ENCODE data around the gene DYDC2. TPM values are rescaled to one million over a fixed set of nuclear protein-coding genes. Genes with fewer than 3 reads are reported as not detected.

DYDC2 gene
- total RNA-seq, 1 experiment from 2014 or later = 1.9 TPM

DNA sequence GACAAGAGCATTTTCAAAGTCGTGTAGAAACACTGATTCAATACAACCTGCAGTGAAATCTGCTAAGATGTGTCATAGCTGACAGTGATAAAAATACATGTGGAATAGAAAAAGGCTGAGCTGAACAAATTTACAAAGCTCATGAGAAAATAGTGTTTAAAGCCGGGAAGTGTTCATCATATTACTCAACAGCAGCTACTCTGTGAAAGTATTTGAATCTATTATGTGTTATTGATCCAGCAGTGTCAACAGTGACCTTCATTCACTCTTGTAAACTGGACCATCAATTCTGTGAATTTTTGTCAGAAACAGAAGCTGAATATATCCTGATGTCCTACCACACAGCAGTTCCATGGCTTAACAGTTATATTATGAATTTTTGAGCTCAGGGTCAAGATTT, 11.7 kb upstream of the DYDC2 start (continued):
- TF ChIP-seq, protein P1, sequence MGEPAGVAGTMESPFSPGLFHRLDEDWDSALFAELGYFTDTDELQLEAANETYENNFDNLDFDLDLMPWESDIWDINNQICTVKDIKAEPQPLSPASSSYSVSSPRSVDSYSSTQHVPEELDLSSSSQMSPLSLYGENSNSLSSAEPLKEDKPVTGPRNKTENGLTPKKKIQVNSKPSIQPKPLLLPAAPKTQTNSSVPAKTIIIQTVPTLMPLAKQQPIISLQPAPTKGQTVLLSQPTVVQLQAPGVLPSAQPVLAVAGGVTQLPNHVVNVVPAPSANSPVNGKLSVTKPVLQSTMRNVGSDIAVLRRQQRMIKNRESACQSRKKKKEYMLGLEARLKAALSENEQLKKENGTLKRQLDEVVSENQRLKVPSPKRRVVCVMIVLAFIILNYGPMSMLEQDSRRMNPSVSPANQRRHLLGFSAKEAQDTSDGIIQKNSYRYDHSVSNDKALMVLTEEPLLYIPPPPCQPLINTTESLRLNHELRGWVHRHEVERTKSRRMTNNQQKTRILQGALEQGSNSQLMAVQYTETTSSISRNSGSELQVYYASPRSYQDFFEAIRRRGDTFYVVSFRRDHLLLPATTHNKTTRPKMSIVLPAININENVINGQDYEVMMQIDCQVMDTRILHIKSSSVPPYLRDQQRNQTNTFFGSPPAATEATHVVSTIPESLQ (CRISPR knock-in tag; IDR thresholded peaks at IDR 0.05) = no peak
- TF ChIP-seq OVOL2 (CRISPR knock-in tag; IDR thresholded peaks at IDR 0.05; ENCODE audit: borderline replicate concordance) (no peak), ZNF121 (CRISPR knock-in tag; IDR thresholded peaks at IDR 0.05) (no peak), NR1H2 (CRISPR knock-in tag; IDR thresholded peaks at IDR 0.05) (no peak), SMAD4 (CRISPR knock-in tag; IDR thresholded peaks at IDR 0.05) (no peak), RELA (CRISPR knock-in tag; IDR thresholded peaks at IDR 0.05; ENCODE audit: borderline replicate concordance) (no peak), TP53 (CRISPR knock-in tag; IDR thresholded peaks at IDR 0.05) (no peak), ZNF219 (CRISPR knock-in tag; IDR thresholded peaks at IDR 0.05; ENCODE audit: borderline replicate concordance) (no peak)
- TF ChIP-seq, protein P2, sequence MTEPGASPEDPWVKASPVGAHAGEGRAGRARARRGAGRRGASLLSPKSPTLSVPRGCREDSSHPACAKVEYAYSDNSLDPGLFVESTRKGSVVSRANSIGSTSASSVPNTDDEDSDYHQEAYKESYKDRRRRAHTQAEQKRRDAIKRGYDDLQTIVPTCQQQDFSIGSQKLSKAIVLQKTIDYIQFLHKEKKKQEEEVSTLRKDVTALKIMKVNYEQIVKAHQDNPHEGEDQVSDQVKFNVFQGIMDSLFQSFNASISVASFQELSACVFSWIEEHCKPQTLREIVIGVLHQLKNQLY (CRISPR knock-in tag; IDR thresholded peaks at IDR 0.05) = no peak
- TF ChIP-seq, protein P3, sequence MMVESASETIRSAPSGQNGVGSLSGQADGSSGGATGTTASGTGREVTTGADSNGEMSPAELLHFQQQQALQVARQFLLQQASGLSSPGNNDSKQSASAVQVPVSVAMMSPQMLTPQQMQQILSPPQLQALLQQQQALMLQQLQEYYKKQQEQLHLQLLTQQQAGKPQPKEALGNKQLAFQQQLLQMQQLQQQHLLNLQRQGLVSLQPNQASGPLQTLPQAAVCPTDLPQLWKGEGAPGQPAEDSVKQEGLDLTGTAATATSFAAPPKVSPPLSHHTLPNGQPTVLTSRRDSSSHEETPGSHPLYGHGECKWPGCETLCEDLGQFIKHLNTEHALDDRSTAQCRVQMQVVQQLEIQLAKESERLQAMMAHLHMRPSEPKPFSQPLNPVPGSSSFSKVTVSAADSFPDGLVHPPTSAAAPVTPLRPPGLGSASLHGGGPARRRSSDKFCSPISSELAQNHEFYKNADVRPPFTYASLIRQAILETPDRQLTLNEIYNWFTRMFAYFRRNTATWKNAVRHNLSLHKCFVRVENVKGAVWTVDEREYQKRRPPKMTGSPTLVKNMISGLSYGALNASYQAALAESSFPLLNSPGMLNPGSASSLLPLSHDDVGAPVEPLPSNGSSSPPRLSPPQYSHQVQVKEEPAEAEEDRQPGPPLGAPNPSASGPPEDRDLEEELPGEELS (CRISPR knock-in tag; IDR thresholded peaks at IDR 0.05) = no peak
- TF ChIP-seq, protein P4, sequence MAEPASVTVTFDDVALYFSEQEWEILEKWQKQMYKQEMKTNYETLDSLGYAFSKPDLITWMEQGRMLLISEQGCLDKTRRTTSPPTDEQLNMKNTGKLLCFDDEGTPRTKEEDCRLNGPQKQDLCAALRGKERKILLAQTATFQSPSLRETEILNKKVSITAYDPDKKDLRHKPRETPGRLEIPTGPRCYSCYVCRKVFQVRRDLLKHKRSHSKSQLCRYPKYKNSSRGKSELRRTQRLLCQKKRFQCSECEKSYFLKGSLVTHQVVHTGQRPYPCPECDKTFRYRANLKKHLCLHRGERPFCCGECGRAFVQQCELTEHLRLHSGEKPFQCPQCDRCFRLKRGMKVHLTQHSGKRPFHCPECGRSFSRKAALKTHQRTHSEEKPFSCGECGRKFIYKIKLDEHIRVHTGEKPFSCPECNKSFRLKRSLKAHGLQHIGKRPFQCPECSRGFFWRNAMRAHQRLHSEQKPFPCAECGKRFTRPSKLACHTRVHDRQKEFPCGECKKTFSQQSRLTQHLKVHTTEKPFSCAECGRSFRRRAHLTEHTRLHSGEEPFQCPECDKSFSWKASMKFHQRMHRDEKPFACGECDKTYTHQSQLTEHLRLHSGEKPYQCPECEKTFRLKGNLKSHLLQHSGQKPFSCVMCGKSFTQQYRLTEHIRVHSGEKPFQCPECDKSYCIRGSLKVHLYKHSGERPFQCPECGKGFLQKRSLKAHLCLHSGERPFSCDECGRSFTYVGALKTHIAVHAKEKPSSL (CRISPR knock-in tag; conservative IDR thresholded peaks at IDR 0.05) = no peak

DNA sequence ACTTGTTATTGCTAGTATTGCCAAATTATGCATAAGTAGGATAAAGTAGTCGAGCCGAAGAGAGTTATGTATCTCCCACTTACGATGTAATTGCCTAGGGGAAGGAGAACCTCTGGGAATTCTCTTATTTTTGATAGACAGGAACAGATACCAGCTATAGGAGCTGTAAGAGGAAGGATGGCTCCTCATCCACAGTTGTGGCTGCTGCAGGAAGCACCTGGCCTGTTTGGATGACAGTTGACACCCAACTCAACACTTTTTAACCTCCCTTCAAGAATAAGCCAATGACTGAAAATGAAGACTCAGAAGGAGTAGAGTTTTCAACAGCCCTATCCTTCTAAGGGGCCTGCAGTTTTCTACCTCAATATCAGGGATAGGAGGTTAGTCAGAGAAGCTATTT, 6.3 kb upstream of the DYDC2 start:
- ChIA-PET CTCF (interaction anchor here (0.8 to 1.2 kb wide), 2 partner anchors 28 to 89 kb away, joined by 5 read pairs; no protein-coding TSS in a partner anchor), POLR2A (no interaction called here)
- no peaks in the 10 kb centered on the region for H3K36me3 Mint-ChIP-seq
- no peaks in the 10 kb centered on the region for H3K9me3 Mint-ChIP-seq
- no peak overlapping the region for H3K27ac Mint-ChIP-seq
- H3K4me1 Mint-ChIP-seq = peaks cover 16% of the 10 kb centered on the region
- DNase-seq (ENCODE audit: low spot score) = no peak
- H3K4me3 Mint-ChIP-seq = no peak overlapping the region
- H3K27me3 Mint-ChIP-seq (ENCODE audit: low read depth) = peaks cover 16% of the 10 kb centered on the region
- no peak for ATAC-seq
- TF ChIP-seq ZNF138 (CRISPR knock-in tag; conservative IDR thresholded peaks at IDR 0.05) (no peak), NR2C2 (CRISPR knock-in tag; IDR thresholded peaks at IDR 0.05) (no peak), SMAD3 (CRISPR knock-in tag; IDR thresholded peaks at IDR 0.05; ENCODE audit: borderline replicate concordance) (no peak), ZNF232 (CRISPR knock-in tag; IDR thresholded peaks at IDR 0.05) (no peak), SOX15 (CRISPR knock-in tag; IDR thresholded peaks at IDR 0.05) (no peak)
- TF ChIP-seq, protein P5, sequence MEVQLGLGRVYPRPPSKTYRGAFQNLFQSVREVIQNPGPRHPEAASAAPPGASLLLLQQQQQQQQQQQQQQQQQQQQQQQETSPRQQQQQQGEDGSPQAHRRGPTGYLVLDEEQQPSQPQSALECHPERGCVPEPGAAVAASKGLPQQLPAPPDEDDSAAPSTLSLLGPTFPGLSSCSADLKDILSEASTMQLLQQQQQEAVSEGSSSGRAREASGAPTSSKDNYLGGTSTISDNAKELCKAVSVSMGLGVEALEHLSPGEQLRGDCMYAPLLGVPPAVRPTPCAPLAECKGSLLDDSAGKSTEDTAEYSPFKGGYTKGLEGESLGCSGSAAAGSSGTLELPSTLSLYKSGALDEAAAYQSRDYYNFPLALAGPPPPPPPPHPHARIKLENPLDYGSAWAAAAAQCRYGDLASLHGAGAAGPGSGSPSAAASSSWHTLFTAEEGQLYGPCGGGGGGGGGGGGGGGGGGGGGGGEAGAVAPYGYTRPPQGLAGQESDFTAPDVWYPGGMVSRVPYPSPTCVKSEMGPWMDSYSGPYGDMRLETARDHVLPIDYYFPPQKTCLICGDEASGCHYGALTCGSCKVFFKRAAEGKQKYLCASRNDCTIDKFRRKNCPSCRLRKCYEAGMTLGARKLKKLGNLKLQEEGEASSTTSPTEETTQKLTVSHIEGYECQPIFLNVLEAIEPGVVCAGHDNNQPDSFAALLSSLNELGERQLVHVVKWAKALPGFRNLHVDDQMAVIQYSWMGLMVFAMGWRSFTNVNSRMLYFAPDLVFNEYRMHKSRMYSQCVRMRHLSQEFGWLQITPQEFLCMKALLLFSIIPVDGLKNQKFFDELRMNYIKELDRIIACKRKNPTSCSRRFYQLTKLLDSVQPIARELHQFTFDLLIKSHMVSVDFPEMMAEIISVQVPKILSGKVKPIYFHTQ (CRISPR knock-in tag; IDR thresholded peaks at IDR 0.05) = no peak
- TF ChIP-seq, protein P6, sequence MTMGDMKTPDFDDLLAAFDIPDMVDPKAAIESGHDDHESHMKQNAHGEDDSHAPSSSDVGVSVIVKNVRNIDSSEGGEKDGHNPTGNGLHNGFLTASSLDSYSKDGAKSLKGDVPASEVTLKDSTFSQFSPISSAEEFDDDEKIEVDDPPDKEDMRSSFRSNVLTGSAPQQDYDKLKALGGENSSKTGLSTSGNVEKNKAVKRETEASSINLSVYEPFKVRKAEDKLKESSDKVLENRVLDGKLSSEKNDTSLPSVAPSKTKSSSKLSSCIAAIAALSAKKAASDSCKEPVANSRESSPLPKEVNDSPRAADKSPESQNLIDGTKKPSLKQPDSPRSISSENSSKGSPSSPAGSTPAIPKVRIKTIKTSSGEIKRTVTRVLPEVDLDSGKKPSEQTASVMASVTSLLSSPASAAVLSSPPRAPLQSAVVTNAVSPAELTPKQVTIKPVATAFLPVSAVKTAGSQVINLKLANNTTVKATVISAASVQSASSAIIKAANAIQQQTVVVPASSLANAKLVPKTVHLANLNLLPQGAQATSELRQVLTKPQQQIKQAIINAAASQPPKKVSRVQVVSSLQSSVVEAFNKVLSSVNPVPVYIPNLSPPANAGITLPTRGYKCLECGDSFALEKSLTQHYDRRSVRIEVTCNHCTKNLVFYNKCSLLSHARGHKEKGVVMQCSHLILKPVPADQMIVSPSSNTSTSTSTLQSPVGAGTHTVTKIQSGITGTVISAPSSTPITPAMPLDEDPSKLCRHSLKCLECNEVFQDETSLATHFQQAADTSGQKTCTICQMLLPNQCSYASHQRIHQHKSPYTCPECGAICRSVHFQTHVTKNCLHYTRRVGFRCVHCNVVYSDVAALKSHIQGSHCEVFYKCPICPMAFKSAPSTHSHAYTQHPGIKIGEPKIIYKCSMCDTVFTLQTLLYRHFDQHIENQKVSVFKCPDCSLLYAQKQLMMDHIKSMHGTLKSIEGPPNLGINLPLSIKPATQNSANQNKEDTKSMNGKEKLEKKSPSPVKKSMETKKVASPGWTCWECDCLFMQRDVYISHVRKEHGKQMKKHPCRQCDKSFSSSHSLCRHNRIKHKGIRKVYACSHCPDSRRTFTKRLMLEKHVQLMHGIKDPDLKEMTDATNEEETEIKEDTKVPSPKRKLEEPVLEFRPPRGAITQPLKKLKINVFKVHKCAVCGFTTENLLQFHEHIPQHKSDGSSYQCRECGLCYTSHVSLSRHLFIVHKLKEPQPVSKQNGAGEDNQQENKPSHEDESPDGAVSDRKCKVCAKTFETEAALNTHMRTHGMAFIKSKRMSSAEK (CRISPR knock-in tag; IDR thresholded peaks at IDR 0.05; ENCODE audit: borderline replicate concordance) = no peak
- TF ChIP-seq, protein P7, sequence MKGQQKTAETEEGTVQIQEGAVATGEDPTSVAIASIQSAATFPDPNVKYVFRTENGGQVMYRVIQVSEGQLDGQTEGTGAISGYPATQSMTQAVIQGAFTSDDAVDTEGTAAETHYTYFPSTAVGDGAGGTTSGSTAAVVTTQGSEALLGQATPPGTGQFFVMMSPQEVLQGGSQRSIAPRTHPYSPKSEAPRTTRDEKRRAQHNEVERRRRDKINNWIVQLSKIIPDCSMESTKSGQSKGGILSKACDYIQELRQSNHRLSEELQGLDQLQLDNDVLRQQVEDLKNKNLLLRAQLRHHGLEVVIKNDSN (CRISPR knock-in tag; IDR thresholded peaks at IDR 0.05) = no peak
- TF ChIP-seq, protein P8, sequence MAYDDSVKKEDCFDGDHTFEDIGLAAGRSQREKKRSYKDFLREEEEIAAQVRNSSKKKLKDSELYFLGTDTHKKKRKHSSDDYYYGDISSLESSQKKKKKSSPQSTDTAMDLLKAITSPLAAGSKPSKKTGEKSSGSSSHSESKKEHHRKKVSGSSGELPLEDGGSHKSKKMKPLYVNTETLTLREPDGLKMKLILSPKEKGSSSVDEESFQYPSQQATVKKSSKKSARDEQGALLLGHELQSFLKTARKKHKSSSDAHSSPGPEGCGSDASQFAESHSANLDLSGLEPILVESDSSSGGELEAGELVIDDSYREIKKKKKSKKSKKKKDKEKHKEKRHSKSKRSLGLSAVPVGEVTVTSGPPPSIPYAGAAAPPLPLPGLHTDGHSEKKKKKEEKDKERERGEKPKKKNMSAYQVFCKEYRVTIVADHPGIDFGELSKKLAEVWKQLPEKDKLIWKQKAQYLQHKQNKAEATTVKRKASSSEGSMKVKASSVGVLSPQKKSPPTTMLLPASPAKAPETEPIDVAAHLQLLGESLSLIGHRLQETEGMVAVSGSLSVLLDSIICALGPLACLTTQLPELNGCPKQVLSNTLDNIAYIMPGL (CRISPR knock-in tag; IDR thresholded peaks at IDR 0.05) = no peak
